CD4-positive, alpha-beta T cell treated with Interleukin-21 for 1 hour (primary cell): ENCODE results near the gene STK17A.
A peak's percentile ranks its signal among the peaks of the same experiment; 100 is the strongest.

Experiments
- DNase-seq: peaks from one replicate; pipeline ENCODE4 v3.0.0-alpha.2; 2020

The STK17A gene

GRCh38 chr7:43582503-43583423 is at the start of gene STK17A:
STK17A (plus strand) TSS chr7:43583108; CDS start chr7:43583244, 136 bp downstream.
- DNase-seq: peak; percentile 97

DNA sequence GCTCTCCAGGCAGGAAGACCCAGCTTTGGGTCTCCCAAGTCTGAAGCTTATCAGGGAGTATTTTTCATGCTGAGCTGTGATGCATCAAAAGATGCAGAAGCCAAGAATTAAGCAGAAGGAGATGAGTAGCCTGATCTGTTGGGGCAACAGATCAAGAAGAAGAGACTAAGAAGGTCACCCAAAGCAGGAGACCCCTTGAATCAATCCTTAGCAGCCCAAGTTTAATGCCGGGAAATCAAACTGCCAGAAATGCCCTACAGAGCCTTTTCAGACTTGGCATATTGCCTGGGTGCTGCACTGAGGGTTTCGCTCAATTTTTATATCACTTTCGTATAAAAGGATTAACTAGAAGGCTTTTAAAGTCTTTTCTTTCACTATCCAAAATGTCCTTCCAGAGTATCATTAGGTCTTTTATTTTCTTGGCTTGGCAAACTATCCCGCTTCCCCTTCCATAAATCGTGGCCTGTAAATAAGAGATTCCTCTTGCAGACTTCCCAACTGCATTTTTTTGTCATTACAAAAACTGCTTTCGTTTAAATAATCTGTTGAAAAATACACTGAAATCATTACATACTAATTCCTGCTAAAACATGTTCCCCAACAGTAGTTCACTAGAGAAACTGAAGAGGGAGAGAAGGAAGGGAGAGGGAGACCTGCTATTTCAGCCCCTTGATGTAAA is 49.0 kb upstream of the STK17A start:
- DNase-seq: no peak

- DNase-seq: no peak
Observed at GRCh38 chr7:43535031-43535451, 47.9 kb upstream of the STK17A start.

- DNase-seq: no peak
Observed at GRCh38 chr7:43535810-43536585, 46.9 kb upstream of the STK17A start.

GRCh38 chr7:43536773-43537172 is 46.1 kb upstream of the STK17A start:
- DNase-seq: no peak

DNA sequence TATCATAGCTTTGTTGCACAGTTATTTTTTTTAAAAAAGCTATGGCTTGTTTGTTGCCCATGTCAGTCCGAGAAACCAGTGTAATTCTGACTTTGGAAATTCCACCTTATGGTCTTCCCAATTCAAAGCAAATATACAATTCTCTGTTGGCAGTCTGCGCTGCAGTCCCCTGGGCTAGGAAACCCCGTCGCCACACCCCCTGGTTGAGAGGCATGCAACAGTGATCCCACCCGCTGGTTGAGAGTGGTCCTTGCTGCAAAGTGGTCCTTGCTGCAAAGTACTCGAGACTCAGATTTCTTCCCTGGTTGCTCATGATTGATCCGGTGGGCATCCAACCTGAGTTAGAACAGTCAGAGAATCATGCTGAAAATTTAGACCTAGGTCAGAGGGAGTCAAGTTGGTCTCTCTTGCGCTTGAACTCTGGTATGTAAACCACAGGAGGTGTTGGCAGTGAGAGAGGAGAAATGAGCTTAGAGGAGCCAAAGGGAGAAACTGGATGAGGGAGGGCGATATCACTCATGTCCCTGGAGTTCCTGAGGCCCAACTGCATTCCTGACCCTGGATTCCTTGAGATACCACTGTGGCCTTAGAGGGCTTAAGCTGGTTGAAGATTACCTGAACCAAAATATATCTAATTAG is 45.0 kb upstream of the STK17A start:
- no peak for DNase-seq

- no peak for DNase-seq
Observed at GRCh38 chr7:43538404-43538771, 44.5 kb upstream of the STK17A start.

DNA sequence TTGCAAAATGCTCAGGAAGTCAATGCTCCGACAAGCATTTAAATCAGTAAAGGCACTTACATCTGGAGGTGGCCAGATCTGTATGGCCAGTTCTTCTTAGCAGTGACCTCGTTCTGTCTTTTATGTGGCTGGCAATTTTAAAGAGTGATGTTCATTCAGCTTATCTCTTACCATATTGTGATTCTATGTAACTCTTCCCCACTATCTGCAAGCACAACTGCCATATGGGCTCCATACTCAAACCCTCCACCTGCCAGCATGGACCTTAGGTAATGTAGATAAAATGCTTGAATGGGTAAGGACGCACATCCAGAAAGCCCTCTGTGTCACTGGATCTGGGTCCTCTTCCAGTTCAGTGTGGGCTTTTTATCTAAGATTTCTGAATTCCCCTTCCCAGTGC is 42.4 kb upstream of the STK17A start:
- DNase-seq: no peak

DNA sequence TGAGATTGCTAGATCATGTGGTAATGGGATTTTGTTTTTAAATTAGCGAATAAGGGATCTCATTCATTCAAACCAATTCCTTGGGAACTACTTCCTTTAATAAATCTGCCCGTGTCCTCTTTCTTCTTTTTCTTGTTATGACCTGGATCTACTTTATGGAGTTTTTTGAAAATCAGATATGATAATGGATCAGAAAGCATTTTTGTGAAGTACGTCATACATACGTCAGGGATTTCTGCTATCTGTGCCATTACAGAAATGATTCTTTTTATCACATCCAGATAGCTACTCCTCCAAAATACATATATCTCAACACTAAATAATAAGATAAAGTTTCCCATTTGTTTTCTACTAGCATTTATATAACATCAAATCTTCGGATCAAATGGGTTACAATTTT is 40.2 kb upstream of the STK17A start:
- DNase-seq: no peak

DNA sequence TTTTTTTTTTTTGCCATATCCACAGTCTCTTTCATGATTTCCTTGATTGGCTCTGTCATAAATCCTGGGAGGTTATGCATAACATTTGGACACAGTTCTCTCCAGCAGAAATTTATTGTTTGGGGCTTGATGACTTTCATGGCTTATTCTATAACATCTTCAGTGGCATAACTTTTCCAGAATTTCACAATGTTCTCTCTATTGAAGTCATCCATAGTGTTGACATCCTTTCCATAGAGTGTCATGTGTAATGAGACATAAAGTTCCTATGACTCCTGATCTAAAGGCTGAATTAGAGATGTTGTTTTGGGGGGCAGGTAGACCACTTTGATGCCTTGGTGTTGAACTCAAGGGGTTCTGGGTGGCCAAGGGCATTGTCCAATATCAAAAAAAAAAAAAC is 36.7 kb upstream of the STK17A start:
- no peak for DNase-seq

DNA sequence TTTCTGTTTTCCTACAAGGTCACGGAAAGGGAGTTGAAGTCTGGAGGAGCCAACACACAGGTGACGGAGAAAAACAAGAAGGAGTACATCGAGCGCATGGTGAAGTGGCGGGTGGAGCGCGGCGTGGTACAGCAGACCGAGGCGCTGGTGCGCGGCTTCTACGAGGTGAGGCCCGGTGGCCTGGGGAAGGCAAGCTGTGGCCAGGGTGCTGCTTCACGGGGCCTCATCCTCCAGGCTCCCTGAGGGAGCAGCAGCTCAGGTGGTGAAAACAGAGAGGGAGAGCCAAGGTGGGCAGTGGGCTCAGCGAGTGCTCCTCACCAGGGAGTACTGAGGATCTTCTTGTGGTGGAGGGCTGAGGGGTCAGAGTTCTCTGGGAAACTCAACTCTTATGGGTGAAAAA is 32.5 kb upstream of the STK17A start:
- no peak for DNase-seq

- no peak for DNase-seq
Observed at GRCh38 chr7:43552122-43552521, 30.8 kb upstream of the STK17A start.

DNA sequence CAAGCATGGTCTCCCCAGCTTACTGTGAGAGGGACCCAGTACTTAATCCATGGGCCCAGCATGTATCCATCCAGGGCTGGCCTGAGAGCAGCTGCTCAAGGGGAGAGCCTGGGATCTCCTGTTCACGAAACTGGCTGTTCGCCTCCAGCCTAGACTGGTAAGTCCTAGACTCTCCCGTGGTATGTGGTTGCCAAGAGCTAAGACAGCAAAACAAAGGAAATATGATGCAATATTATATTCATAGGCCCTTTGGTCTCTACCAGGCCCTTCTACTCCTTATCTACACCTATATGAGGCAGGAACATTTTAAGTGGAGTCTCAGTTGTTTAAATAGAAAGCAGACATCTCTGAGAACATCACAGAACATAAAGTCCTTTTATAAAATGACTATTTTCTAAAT is 28.9 kb upstream of the STK17A start:
- no peak for DNase-seq

DNA sequence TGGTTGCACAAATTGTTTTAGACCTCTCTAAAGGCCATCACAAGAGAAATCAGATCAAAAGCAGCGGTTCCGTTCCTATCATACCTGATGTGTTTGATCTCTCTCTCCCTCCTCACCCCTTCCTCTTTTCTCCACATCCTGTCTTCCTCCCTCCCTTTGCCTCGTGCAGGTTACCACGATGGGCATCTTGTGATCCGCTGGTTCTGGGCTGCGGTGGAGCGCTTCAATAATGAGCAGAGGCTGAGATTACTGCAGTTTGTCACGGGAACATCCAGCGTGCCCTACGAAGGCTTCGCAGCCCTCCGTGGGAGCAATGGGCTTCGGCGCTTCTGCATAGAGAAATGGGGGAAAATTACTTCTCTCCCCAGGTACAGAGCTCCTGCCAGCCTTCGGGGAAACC is 28.5 kb upstream of the STK17A start:
- peak; percentile 7 for DNase-seq

DNA sequence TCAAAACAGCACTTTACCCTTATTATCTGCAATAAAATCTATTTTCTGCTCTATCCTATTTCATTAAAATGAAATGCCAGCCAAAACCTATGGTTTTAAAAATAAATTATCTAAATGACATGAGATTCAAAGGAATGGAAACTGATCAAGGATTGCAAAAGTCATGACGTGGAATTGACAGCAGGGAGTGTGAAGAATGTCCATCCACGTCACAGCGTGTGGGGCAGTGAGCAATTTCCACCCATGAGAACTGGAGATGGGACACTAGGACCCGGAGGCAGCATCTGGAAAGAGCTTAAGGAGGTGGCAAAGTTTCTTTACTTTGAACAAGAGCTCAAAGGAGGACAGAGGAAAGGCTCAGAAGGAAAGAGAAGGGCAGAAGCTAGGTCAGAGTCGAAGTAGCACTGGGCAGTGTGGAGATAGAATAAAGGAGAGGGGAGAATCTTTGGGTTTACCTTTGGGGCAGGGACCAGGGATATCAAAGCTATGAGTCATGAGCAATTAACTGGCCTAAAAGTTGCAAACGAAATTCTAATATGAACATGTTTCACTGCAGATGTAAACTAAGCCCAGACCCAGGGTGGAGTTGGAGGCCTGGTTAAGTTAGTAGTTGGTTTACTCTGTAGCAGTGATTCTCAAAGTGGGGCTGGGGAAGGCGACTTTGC is 24.9 kb upstream of the STK17A start:
- no peak for DNase-seq

DNA sequence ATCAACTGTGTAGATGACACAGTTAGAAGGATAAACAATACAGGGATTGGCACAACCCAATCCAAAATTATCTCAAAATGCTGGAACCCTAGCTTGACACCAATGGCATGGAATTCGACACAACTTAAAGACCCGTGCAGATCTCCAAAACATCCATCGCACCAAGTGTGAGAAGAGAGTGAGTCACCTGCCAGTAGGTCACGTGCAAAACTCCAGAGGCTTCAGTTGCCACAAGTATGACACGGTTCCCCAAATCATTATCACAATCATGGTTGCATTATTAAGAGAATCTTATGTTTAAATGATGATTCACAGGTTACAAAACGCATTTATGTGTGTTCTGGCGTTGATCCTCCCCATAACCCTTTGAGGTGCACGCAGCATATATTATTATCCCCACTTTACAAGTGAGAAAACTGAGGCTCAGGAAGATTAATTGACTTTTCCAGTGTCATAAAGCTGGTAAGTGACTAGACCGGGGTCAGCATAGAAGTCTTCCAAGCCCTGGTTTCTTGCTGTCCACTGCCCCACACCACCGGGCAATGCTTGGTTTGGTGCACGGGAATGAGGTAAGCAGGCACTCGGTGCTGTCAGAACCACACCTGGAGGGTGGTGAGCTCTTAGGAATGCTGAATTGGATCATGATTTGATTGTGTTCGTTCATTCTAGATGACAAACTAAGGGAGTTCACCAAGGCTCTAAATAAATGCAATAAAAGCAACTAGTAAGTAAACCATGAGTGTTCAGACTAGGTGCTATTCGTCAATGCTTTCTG is 23.6 kb upstream of the STK17A start:
- DNase-seq: no peak

- no peak for DNase-seq
Observed at GRCh38 chr7:43559946-43560335, 23.0 kb upstream of the STK17A start.

DNA sequence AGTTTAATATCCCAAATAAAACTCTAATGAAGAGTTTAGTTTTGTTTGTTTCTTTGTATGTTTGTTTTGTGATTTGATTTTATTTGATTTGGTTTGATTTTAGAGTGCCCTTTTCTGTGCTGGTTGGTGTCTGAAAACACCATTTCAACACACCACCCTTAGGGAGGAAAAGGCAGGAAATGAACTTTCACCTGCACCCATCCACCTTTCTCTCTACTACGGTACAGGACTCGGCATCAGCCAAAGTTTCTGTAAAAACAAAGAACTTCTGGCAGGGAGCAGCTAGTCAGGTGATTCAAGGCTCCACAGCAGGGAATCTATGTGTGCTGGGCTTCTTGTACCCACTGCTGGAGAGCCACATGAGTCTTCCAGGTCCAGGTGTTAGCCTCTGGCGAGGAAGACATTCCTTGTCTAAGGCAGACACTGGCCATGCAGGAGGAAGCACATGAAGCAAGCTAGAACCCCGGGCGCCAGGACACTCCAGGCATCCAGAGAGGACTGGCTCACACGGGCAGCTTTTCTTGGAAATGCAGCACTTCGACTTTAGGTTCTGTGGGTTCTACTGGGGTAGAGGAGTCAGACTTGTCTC is 22.1 kb upstream of the STK17A start:
- no peak for DNase-seq

DNA sequence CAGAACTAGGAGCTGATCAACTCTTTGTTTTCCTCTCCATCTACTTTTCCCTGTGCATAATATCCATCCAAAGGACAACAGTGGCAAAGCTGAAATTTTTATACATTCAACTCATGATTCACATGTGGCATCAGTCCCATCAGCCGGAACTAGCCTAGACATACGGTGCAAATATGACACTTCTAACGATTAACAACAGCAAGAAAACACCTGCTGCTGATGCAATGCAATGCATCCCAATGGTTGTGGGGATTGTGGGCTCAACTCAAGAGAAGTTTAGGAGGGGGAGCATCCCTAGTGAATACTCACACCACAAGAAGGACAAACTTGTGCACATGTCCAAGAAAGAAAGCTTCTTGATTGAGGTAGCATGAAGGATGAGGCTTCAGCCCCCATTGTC is 20.5 kb upstream of the STK17A start:
- DNase-seq: no peak

GRCh38 chr7:43565786-43566185 is 17.1 kb upstream of the STK17A start:
- no peak for DNase-seq

- DNase-seq: no peak
Observed at GRCh38 chr7:43568529-43568928, 14.4 kb upstream of the STK17A start.
